KOPT-K1 (cell line): Measurements from ENCODE around the gene CTNS.
A peak's percentile ranks its signal among the peaks of the same experiment; 100 is the strongest.

Experiments
- H3K27ac ChIP-seq: fragments of 200-600 bp; sonication (generic); 2 replicates; pipeline ENCODE4 v1.5.1; 2016; ENCODE audit warnings: antibody characterized with exemption, mild to moderate bottlenecking, low read depth, low read length; ENCODE audit not compliant: poor library complexity, severe bottlenecking
- H3K36me3 ChIP-seq: fragments of 200-600 bp; sonication (generic); 2 replicates; pipeline ENCODE4 v1.5.1; 2017; ENCODE audit warnings: antibody characterized with exemption, mild to moderate bottlenecking, low read length, moderate library complexity; ENCODE audit not compliant: insufficient read depth
- H3K9me3 ChIP-seq: fragments of 200-600 bp; sonication (generic); 2 replicates; pipeline ENCODE4 v1.5.1; 2017; ENCODE audit warnings: antibody characterized with exemption, low read length, mild to moderate bottlenecking; ENCODE audit not compliant: insufficient read depth, poor library complexity, severe bottlenecking

The CTNS gene

DNA sequence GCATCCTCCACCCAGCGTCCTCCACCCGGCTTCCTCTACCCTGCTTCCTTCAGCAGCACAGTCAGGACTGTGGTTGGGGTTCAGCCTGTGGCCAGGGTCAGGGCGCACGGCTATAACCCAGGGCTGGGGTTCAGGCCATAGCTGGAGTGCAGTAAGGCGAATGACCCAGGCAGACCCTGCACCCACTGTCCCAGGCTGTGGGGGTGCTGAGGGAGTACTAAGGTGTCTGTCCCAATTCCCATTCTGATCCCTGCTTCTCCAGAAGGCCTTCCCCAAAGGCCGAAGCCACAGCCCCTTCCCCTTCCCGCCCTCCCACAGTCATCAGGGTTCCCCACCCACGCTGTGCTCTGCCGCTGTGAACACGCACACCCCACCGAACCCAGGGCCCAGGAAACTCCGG is 44.5 kb downstream of the CTNS start:
- no peak overlapping the region for H3K27ac ChIP-seq
- H3K36me3 ChIP-seq = peaks cover 86% of the 10 kb centered on the region

GRCh38 chr17:3681565-3681964 is 45.0 kb downstream of the CTNS start:
- H3K36me3 ChIP-seq = peaks cover 81% of the 10 kb centered on the region
- H3K27ac ChIP-seq = no peak overlapping the region
- H3K9me3 ChIP-seq = no peaks in the 10 kb centered on the region

More for the DNA sequence above, 44.5 kb downstream of the CTNS start:
- H3K9me3 ChIP-seq = no peaks in the 10 kb centered on the region

GRCh38 chr17:3682033-3682432 is 45.5 kb downstream of the CTNS start:
- Histone ChIP-seq H3K9me3 (no peaks in the 10 kb centered on the region), H3K36me3 (peaks cover 77% of the 10 kb centered on the region)

GRCh38 chr17:3683054-3683511 is 46.5 kb downstream of the CTNS start:
- Histone ChIP-seq H3K27ac (no peak overlapping the region), H3K36me3 (peaks cover 69% of the 10 kb centered on the region), H3K9me3 (no peaks in the 10 kb centered on the region)

More at GRCh38 chr17:3682033-3682432, 45.5 kb downstream of the CTNS start:
- H3K27ac ChIP-seq = no peak overlapping the region

DNA sequence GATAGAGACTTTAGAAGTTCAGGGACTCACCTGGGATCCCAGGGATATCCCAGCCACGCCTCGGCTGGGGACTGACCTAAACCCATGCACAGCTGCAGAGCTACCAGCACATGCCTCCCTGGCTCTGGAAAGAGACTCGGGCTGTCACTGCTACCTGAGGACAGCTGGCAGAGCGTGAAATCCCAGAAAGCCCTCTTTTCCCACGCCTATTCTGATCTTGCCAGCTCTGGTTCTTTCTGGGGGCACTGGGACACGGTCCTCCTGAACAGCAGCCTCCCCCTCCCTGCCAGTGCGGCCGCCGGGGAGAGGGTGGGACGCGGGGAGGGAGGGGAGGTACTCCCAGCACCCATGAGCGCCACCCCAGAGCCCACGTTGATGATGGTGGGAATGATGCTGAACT is 48.6 kb downstream of the CTNS start:
- no peaks in the 10 kb centered on the region for H3K9me3 ChIP-seq
- no peak overlapping the region for H3K27ac ChIP-seq
- H3K36me3 ChIP-seq = peaks cover 70% of the 10 kb centered on the region

- H3K27ac ChIP-seq = no peak overlapping the region
- no peaks in the 10 kb centered on the region for H3K9me3 ChIP-seq
- H3K36me3 ChIP-seq = peaks cover 64% of the 10 kb centered on the region
Measured at GRCh38 chr17:3688027-3688553, 51.5 kb downstream of the CTNS start.

DNA sequence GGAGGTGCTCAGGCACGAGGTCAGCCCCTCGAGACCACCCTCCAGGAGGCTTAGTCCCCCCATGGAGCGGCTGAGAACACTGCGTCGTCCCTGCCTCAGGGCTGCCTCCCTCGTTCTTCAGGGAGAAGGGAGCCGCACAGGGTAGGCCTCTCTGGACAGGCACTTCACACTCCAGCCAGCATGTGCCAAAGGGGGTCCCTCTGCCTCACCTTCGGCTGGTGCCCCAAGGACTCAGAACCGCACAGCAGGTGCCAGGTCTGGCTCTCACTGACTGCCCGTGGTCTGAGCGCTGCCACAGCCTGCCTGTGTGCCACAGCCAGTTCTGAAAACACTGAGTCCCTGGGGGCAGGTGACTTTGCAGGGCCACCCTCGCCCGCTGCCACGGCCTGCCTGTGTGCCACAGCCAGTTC is 52.3 kb downstream of the CTNS start:
- H3K27ac ChIP-seq = no peak overlapping the region
- H3K9me3 ChIP-seq = no peaks in the 10 kb centered on the region
- H3K36me3 ChIP-seq = peaks cover 56% of the 10 kb centered on the region

DNA sequence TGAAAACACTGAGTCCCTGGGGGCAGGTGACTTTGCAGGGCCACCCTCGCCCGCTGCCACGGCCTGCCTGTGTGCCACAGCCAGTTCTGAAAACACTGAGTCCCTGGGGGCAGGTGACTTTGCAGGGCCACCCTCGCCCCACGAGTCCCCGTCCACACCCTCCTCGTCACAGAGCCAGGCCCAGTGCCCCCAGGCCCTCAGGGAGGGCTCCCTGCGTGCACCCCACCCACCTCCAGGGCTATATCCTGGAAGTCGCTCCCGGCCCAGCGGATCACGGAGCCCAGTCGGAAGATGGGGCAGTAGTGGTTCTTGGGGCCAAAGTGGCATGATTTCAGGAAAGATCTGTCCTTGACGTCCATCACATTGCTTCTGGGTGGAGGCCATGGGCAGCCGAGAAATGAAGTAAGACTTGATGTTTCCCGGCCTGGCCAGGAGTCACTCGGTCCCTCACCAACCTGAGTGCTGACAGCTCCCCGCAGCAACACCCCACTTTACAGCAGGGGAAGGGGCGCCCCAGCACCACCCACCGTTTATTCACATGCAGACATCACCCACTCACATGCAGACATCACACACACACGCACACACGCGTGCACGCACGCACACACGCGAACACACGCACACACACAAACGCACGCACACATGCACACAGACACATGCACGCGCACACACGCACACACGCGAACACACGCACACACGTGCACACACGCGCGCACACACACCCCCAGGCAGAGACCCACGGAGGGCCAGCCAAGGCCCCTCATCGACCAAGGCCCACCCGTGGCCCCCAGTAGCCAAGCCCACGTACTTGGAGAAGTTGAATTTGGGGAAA is 52.9 kb downstream of the CTNS start:
- no peaks in the 10 kb centered on the region for H3K9me3 ChIP-seq
- H3K36me3 ChIP-seq = peaks cover 50% of the 10 kb centered on the region
- H3K27ac ChIP-seq = no peak overlapping the region

DNA sequence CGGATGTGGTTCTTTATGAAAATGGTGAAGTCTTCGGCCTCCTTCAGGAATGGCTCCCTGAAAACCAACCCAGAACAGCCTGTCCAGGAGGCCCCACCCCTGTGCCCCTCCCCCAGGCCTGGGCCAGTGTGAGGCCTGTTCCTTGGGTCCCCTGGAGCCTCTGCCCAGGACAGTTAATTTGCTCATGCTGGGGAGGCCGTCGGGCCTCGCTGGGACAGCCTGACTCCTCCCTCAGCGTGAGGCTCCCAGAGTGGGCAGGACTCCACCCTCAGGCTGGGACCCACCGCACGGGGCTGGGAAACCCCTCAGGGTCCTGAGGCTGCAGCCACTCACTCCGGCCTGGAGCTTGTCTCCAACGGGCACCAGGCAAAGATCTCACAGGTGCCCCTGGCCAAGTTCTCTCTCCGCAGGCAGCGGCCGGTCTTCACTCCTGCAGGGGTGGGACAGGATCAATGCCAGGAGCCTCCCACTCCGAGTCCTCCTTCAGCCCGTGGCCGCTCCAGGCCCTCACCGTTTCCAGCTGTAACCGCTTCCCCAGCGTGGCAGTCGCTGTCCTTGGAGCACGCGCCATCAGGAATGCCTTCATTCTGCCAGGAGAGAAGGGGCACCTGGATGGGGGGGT is 53.6 kb downstream of the CTNS start:
- Histone ChIP-seq H3K9me3 (no peaks in the 10 kb centered on the region), H3K36me3 (peaks cover 42% of the 10 kb centered on the region), H3K27ac (no peak overlapping the region)

GRCh38 chr17:3691617-3692067 is 55.1 kb downstream of the CTNS start:
- Histone ChIP-seq H3K36me3 (peaks cover 40% of the 10 kb centered on the region), H3K9me3 (no peaks in the 10 kb centered on the region), H3K27ac (peak overlapping the region; percentile 20)

GRCh38 chr17:3692346-3692745 is 55.8 kb downstream of the CTNS start:
- Histone ChIP-seq H3K27ac (peak overlapping the region; percentile 99), H3K36me3 (peaks cover 40% of the 10 kb centered on the region), H3K9me3 (no peaks in the 10 kb centered on the region)

DNA sequence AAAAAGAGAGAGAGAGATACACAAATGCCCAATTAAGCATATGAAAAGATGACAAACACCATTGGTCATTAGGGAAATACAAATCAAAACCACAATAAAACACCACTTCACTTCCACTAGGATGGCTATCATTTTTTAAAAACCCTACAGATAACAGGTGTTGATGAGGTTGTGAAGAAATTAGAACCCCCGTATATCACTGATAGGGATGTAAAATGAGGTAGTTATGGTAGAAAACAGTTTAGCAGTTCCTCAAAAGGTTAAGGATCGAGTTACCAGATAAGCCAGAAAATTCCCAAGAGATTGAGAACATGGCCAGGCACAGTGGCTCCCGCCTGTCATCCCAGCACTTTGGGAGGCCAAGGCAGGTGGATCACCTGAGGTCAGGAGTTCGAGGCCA is 56.6 kb downstream of the CTNS start:
- H3K27ac ChIP-seq = peak overlapping the region; percentile 99

GRCh38 chr17:3693829-3694231 is 57.3 kb downstream of the CTNS start:
- Histone ChIP-seq H3K27ac (peak overlapping the region; percentile 99), H3K9me3 (no peaks in the 10 kb centered on the region), H3K36me3 (peaks cover 30% of the 10 kb centered on the region)

More for the DNA sequence above, 56.6 kb downstream of the CTNS start:
- Histone ChIP-seq H3K36me3 (peaks cover 37% of the 10 kb centered on the region), H3K9me3 (no peaks in the 10 kb centered on the region)

DNA sequence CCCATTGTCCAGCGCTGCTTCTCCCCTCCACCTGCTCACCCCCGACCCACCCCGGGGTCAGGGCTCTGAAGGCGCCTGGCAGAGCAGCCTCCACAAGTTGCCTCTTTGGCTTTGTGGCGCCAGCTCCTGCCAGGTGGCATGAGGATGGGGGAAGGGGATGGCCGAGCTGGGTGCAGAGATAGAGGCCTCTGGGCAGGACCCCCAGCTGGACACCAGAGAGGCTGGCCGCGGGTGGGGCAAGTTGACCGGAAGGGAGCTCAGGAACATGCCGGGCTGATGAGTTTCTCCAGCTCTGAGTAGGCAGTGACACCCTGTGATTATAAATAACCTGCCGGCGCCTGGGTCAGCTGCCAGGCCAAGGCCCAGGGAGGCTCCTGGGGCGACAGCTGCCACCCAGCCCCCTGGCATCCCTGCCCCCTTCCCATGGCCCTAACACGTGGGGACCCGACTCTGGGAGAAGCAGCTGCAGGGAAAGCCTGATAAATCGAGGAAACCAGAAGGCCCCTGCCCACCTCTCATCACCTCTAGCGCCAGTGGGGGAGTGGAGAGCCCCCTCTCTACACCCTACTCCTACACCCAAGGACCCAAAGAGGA is 58.7 kb downstream of the CTNS start:
- no peaks in the 10 kb centered on the region for H3K9me3 ChIP-seq
- H3K36me3 ChIP-seq = peaks cover 17% of the 10 kb centered on the region
- H3K27ac ChIP-seq = peak overlapping the region; percentile 99
